ENCODE results near the gene MKLN1. TPM values are rescaled to one million over a fixed set of nuclear protein-coding genes. Genes with fewer than 3 reads are reported as not detected.

Gene MKLN1
- total and polyA plus RNA-seq, 2 donors (not counting 1 experiment from before 2014, with no cell fraction given), result 8.5 to 68.4 TPM

DNA sequence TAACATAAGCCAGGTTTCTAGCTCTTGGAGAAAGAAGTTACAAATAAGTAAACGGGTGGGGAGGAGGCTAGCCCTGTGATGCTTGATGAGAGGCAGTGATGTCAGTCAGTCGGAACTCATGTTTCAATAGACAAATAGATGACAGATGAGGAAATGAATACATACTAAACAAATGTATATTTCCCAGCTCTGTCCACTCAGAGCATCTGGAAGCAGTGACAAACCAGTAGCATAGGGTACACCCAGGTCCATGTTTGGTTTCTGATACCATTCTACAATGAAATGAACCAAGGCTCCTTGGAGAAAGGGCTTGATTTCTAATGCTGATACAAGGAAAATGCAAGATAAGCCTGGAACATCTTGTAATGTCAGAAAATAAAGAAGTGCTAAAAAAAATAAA, 198.1 kb downstream of the MKLN1 start:
- Mint-ChIP-seq H3K4me1 (peaks cover 10% of the 10 kb centered on the region), H3K27me3 (no peaks in the 10 kb centered on the region), H3K9me3 (ENCODE audit: insufficient read depth) (no peaks in the 10 kb centered on the region), H3K4me3 (no peak overlapping the region), H3K27ac (no peak overlapping the region)
- no peak overlapping the region for H3K9ac ChIP-seq (ENCODE audit: low read length)
- no peak overlapping the region for H2AFZ ChIP-seq (ENCODE audit: insufficient read depth, low read depth, low read length, poor library complexity, severe bottlenecking)
- no peak overlapping the region for H3K4me3 ChIP-seq (ENCODE audit: control extremely low read depth in 1 of 5, extremely low read depth in 1 of 5, insufficient read depth in 1 of 5, low read depth in 2 of 5, low read length in 4 of 5)
- no peaks in the 10 kb centered on the region for H3K36me3 ChIP-seq (replicated peaks in 1 of 2; ENCODE audit: control extremely low read depth in 1 of 2, control insufficient read depth in 1 of 2, extremely low read depth in 1 of 2, insufficient read depth in 2 of 2, low read length in 1 of 2)
- ChIA-PET POLR2A (no interaction called here), CTCF (no interaction called here)
- no CpG with 5 or more reads among the region's 2 CpGs for WGBS (ENCODE audit: insufficient coverage)
- H3K4me1 ChIP-seq (ENCODE audit: control insufficient read depth in 2 of 2, insufficient read depth in 2 of 2, low read length in 2 of 2), result peaks cover 0 to 5% of the 10 kb centered on the region in 2 donors
- H3K79me2 ChIP-seq (ENCODE audit: control insufficient read depth, insufficient read depth, low read length), result no peaks in the 10 kb centered on the region
- no peaks in the 10 kb centered on the region for H3K27me3 ChIP-seq (replicated peaks in 1 of 4; ENCODE audit: control extremely low read depth in 1 of 4, control insufficient read depth in 3 of 4, insufficient read depth in 4 of 4, low read length in 3 of 4)
- no peak for TF ChIP-seq EZH2 (IDR thresholded peaks at IDR 0.05; ENCODE audit: borderline replicate concordance, insufficient read depth, low read depth, low read length, poor library complexity, severe bottlenecking)
- TF ChIP-seq, protein P1, sequence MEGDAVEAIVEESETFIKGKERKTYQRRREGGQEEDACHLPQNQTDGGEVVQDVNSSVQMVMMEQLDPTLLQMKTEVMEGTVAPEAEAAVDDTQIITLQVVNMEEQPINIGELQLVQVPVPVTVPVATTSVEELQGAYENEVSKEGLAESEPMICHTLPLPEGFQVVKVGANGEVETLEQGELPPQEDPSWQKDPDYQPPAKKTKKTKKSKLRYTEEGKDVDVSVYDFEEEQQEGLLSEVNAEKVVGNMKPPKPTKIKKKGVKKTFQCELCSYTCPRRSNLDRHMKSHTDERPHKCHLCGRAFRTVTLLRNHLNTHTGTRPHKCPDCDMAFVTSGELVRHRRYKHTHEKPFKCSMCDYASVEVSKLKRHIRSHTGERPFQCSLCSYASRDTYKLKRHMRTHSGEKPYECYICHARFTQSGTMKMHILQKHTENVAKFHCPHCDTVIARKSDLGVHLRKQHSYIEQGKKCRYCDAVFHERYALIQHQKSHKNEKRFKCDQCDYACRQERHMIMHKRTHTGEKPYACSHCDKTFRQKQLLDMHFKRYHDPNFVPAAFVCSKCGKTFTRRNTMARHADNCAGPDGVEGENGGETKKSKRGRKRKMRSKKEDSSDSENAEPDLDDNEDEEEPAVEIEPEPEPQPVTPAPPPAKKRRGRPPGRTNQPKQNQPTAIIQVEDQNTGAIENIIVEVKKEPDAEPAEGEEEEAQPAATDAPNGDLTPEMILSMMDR (IDR thresholded peaks at IDR 0.05), result no peak
- no peaks in the 10 kb centered on the region for H3K9me3 ChIP-seq (ENCODE audit: control extremely low read depth in 1 of 3, control insufficient read depth in 2 of 3, insufficient read depth in 1 of 3, low read length in 2 of 3)
- intact Hi-C loops (cut with micrococcal nuclease), result no loop called here
- no peaks in the 10 kb centered on the region for H4K20me1 ChIP-seq (ENCODE audit: control insufficient read depth, insufficient read depth, low read length, poor library complexity, severe bottlenecking)
- no peak for ATAC-seq (ENCODE audit: low read depth)
- H3K27ac ChIP-seq (ENCODE audit: low read length in 2 of 2), result no peak overlapping the region
- H3K4me2 ChIP-seq (replicated peaks; ENCODE audit: low read depth, low read length, poor library complexity, severe bottlenecking), result no peak overlapping the region
- no peak for DNase-seq

DNA sequence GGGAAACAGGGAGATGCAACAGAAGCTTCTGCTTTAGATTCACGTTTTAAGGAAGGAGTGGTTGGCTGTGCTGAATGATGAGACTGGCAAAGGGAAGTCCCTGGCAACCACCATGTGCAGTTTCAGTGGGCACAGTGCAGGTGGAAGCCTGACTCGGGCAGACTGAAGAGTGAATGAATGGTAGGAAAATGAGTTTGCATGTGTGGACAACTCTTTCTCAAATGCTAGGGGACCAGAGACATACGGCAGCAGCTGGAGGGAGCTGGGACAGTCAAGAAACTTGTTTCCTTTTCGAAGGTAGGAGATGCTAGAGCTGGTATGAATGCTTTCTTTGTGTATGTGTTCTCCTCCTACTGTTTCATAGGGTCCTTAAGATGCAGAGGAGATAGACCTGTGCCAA, 199.8 kb downstream of the MKLN1 start:
- no peaks in the 10 kb centered on the region for H3K79me2 ChIP-seq (ENCODE audit: control insufficient read depth, insufficient read depth, low read length)
- no peaks in the 10 kb centered on the region for H3K27me3 Mint-ChIP-seq
- H3K36me3 ChIP-seq (replicated peaks in 1 of 2; ENCODE audit: control extremely low read depth in 1 of 2, control insufficient read depth in 1 of 2, extremely low read depth in 1 of 2, insufficient read depth in 2 of 2, low read length in 1 of 2), result no peaks in the 10 kb centered on the region
- H3K4me3 ChIP-seq (ENCODE audit: control extremely low read depth in 1 of 5, extremely low read depth in 1 of 5, insufficient read depth in 1 of 5, low read depth in 2 of 5, low read length in 4 of 5), result no peak overlapping the region
- no peaks in the 10 kb centered on the region for H3K9me3 ChIP-seq (ENCODE audit: control extremely low read depth in 1 of 3, control insufficient read depth in 2 of 3, insufficient read depth in 1 of 3, low read length in 2 of 3)
- no peaks in the 10 kb centered on the region for H3K9me3 Mint-ChIP-seq (ENCODE audit: insufficient read depth)
- H3K9ac ChIP-seq (ENCODE audit: low read length), result no peak overlapping the region
- H3K27ac Mint-ChIP-seq, result no peak overlapping the region
- no peak overlapping the region for H2AFZ ChIP-seq (ENCODE audit: insufficient read depth, low read depth, low read length, poor library complexity, severe bottlenecking)
- no peaks in the 10 kb centered on the region for H3K27me3 ChIP-seq (replicated peaks in 1 of 4; ENCODE audit: control extremely low read depth in 1 of 4, control insufficient read depth in 3 of 4, insufficient read depth in 4 of 4, low read length in 3 of 4)
- H3K4me2 ChIP-seq (replicated peaks; ENCODE audit: low read depth, low read length, poor library complexity, severe bottlenecking), result no peak overlapping the region
- no peak for DNase-seq
- H3K4me3 Mint-ChIP-seq, result no peak overlapping the region
- intact Hi-C loops (cut with micrococcal nuclease), result no loop called here
- ATAC-seq (ENCODE audit: low read depth), result no peak
- H3K27ac ChIP-seq (ENCODE audit: low read length in 2 of 2), result no peak overlapping the region
- ChIA-PET POLR2A (interaction anchor here (0.6 kb wide), 1 partner anchor 264 kb away, joined by 3 read pairs; no protein-coding TSS in a partner anchor), CTCF (interaction anchor here (0.7 to 1.0 kb wide), 3 partner anchors 13 to 105 kb away, joined by 3 to 4 read pairs (median 3); no protein-coding TSS in a partner anchor)
- H3K4me1 Mint-ChIP-seq, result peaks cover 9% of the 10 kb centered on the region
- no peak for TF ChIP-seq EZH2 (IDR thresholded peaks at IDR 0.05; ENCODE audit: borderline replicate concordance, insufficient read depth, low read depth, low read length, poor library complexity, severe bottlenecking)
- TF ChIP-seq, protein P1 (IDR thresholded peaks at IDR 0.05), result no peak
- H3K4me1 ChIP-seq (ENCODE audit: control insufficient read depth in 2 of 2, insufficient read depth in 2 of 2, low read length in 2 of 2), result peaks cover 0 to 3% of the 10 kb centered on the region in 2 donors
- 0% methylated on average over 2 of the region's 4 CpGs for WGBS (ENCODE audit: insufficient coverage)
- H4K20me1 ChIP-seq (ENCODE audit: control insufficient read depth, insufficient read depth, low read length, poor library complexity, severe bottlenecking), result no peaks in the 10 kb centered on the region

Measured in B cell (primary cell).